ENCODE data around the gene IFI44L.
A peak's percentile ranks its signal among the peaks of the same experiment; 100 is the strongest.

IFI44L gene

DNA sequence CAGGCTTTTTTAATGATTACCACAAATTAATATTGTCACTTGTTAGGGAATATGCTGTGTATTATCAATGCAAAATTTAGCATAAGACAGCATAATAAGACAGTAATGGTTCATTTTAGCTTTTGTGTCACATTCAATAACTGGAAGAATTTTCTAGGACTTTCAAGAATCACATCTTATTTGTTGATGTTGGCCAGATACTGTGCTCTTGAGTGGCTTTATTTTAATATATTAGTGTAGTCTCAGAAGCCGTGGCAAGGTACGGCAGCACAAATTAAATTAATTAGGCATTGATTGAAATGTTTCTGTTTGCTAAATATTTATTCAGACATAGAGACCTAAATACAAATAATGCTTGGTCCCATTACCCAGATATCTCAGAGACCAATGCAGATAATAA is 10.4 kb downstream of the IFI44L start:
- no peak overlapping the region for H3K4me3 ChIP-seq (ENCODE audit: low read depth, low read length)

DNA sequence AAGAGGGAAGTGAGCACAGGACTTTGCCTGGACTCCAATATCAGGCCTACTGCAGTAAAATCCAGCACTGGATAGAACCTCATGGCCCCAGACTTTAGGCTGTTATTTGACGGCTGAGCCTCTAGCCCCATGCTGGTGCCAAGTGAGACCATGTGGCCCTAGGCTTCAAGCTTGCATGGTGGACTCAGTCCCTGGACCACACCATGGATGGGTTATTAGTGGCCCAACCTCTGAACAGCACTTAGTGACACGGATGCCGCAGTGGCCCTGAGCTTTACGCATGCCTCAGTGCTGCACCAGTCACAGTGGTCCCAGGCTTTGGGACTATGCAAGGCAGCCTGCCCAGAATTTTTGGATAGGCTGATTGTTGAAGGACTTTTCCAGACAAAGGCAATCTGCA is 13.0 kb downstream of the IFI44L start:
- no peak overlapping the region for H3K4me3 ChIP-seq (ENCODE audit: low read depth, low read length)
- no peak for DNase-seq (ENCODE audit: low read depth)

More for the DNA sequence above, 10.4 kb downstream of the IFI44L start:
- DNase-seq (ENCODE audit: low read depth), result no peak

DNA sequence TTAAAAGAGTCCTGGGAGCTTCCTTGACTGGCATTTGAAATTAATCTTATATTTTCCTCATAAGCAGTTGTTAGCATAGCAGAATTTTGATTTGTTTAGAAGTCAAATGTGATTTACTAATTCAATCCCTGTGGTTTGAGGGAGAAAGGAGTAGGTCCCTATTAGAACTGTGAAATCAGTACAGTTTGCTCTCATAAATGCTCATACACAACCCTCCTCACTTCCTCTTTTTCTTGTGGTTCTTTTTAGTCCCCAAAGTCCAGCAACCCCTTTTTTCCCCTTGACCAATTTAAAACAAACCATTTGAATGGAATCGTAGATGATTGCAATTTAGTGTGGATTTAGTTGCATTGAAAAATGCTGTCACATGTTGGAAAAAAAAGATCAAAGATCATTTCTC is 20.2 kb downstream of the IFI44L start:
- no peak overlapping the region for H3K4me3 ChIP-seq (ENCODE audit: low read depth, low read length)

DNA sequence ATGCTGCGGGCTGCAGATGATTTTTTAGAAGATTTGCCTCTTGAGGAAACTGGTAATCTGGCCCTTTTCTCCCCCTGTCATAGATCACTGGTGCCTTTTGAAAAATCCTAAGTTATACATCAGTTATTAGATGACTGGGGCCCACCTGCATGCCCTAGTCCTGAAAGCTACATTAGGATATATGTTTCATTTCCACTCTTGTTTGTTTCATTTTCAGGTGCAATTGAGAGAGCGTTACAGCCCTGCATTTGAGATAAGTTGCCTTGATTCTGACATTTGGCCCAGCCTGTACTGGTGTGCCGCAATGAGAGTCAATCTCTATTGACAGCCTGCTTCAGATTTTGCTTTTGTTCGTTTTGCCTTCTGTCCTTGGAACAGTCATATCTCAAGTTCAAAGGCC is 21.3 kb downstream of the IFI44L start:
- H3K4me3 ChIP-seq (ENCODE audit: low read depth, low read length), result no peak overlapping the region
- DNase-seq (ENCODE audit: low read depth), result no peak

More for the DNA sequence above, 20.2 kb downstream of the IFI44L start:
- DNase-seq (ENCODE audit: low read depth), result no peak

DNA sequence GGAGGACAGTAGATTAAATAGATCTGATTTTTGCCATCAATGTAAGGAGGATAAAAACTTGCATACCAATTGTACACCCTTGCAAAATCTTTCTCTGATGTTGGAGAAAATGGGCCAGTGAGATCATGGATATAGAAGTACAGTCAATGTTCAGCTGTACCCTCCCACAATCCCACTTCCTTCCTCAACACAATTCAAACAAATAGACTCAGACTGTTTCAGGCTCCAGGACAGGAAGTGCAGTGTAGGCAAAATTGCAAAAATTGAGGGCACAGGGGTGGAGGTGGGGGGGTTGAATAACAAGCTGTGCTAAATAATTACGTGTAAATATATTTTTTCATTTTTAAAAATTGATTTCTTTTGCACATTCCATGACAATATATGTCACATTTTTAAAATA is 25.5 kb downstream of the IFI44L start:
- no peak for DNase-seq (ENCODE audit: low read depth)
- no peak overlapping the region for H3K4me3 ChIP-seq (ENCODE audit: low read depth, low read length)

DNA sequence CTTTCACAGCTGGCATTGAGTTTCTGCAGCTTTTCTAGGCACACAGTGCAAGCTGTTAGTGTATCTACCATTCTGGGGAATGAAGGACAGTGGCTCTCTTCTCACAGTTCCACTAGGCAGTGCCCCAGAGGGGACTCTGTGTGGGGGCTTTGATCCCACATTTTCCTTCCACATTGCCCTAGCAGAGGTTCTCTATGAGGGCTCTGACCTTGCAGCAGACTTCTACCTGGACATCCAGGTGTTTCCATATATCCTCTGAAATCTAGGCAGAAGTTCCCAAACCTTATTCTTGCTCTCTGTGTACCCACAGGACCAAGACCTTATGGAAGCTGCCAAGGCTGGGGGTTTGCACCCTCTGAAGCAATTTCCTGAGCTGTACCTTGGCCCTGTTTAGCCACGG is 27.0 kb downstream of the IFI44L start:
- H3K4me3 ChIP-seq (ENCODE audit: low read depth, low read length), result no peak overlapping the region
- no peak for DNase-seq (ENCODE audit: low read depth)

DNA sequence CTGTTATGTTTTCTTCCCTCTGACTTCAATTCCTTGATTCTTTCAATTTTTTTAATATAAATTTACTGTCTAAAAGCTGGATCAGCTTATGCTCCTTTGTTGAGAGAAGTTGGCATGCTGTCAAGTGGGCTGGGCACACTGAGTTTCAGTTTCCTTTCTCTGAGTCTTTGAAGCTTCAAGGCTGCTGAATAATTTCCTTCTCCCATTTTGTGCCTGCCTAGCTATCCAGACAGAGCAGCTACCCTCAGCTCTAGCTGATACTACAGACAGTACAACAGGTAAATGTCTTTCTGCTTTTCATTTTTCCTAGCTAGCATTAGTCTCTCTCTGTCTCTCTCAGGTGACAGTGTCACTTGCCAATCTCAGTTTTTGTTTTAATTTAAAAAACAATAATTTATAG is 29.4 kb downstream of the IFI44L start, which contains the start of gene IFI44:
Gene IFI44, plus strand, starts transcription at position 204 of the 400 bp plus-strand sequence. CDS start 365 bp downstream, outside the sequence.
- peak; percentile 62 for DNase-seq (ENCODE audit: low read depth)
- peak within 1 kb of the TSS; percentile 36 for H3K4me3 ChIP-seq (ENCODE audit: low read depth, low read length)

DNA sequence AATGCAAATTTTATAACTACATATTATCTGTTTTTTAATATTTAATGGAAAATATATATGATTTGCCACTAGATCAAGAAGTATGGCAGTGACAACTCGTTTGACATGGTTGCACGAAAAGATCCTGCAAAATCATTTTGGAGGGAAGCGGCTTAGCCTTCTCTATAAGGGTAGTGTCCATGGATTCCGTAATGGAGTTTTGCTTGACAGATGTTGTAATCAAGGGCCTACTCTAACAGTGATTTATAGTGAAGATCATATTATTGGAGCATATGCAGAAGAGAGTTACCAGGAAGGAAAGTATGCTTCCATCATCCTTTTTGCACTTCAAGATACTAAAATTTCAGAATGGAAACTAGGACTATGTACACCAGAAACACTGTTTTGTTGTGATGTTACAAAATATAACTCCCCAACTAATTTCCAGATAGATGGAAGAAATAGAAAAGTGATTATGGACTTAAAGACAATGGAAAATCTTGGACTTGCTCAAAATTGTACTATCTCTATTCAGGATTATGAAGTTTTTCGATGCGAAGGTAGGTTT is 29.9 kb downstream of the IFI44L start:
- peak overlapping the region; percentile 36 for H3K4me3 ChIP-seq (ENCODE audit: low read depth, low read length)
- DNase-seq (ENCODE audit: low read depth), result no peak

DNA sequence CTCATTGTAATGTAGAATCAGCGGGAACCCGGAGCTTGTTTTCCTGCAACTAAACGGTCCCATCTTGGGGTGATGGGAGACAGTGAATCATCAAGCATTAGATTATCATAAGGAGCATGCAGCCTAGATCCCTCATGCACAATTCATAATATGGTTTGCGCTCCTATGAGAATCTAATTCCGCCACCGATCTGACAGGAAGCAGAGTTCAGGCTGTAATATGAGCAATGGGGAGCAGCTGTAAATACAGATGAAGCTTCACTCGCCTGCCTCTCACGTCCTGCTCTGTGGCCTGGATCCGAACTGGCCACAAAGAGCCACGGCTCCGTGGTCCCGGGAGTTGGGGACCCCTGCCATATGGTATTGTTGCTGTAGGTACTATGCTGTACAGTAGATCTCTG is 31.0 kb downstream of the IFI44L start:
- H3K4me3 ChIP-seq (ENCODE audit: low read depth, low read length), result peak overlapping the region; percentile 36
- peak; percentile 56 for DNase-seq (ENCODE audit: low read depth)

DNA sequence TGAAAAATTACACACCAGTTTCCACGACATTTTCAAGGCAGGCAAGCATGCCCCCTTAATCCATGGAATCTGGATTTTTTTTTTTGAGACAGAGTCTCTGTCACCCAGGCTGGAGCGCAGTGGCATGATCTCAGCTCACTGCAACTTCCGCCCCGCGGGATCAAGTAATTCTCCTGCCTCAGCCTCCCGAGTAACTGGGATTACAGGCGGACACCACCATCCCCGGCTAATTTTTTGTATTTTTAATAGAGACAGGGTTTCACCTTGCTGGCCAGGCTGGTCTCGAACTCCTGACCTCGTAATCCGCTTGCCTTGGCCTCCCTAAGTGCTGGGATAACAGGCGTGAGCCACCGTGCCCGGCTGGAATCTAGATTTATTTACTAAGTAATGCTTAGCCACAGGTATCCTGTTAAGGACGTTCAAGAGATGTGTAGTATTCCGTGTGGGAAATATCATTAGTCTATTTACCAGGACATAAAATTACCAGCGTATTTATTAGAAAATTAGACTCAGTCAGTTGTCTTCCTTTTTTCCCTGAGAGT is 31.8 kb downstream of the IFI44L start:
- H3K4me3 ChIP-seq (ENCODE audit: low read depth, low read length), result peak overlapping the region; percentile 36
- no peak for DNase-seq (ENCODE audit: low read depth)

DNA sequence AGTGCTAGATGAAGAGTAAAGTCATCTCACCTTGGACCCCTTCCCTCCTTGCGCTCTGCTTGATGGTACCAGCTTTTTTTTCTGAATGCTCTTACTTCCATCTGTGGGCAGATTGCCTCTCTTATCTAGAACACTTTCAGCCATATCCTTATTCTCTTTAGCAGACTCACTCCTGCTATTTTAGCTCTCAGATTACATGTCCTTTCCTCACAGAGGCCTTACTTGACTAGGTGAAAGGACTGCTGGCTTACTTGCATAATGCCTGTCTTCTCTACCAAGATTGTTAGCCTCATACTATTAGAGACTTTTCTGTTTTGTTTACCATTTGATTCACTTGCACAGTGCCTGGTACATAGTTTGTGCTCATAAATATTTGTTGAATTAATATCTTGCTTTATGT is 38.7 kb downstream of the IFI44L start:
- peak; percentile 15 for DNase-seq (ENCODE audit: low read depth)
- H3K4me3 ChIP-seq (ENCODE audit: low read depth, low read length), result no peak overlapping the region

DNA sequence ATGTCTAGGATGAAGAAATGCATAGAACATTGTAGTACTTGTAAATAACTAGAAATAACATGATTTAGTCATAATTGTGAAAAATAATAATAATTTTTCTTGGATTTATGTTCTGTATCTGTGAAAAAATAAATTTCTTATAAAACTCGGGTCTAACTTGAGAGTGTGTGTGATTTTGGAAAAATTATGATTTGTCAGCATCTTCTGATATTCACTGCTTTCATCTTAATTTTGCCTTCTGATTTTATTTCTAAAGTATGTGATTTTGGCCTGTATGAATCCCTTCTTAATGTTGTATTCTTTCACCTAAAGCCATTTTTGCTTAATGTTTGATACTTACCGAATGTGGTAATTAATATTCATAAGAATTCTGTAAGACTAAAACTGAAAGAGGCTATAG is 43.7 kb downstream of the IFI44L start:
- no peak overlapping the region for H3K4me3 ChIP-seq (ENCODE audit: low read depth, low read length)
- DNase-seq (ENCODE audit: low read depth), result no peak

DNA sequence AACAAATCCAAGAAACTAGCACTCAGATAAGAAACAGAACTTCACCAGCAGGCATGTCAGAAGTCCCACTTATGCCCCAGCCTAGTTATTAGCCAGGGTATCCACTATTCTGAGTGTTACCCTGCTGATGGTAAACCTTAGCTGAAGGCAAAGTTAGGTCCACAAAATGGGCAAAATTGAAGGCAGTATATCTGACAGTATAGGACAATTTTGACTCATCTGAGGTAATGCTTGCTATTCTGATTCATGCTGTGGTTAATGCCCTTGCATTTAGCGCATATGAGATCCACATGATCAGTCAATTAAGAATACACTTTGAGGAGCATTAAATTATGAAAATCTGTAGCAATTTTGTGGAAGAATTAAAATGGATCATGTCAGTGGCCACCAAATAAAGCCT is 44.5 kb downstream of the IFI44L start:
- DNase-seq (ENCODE audit: low read depth), result no peak
- no peak overlapping the region for H3K4me3 ChIP-seq (ENCODE audit: low read depth, low read length)

DNA sequence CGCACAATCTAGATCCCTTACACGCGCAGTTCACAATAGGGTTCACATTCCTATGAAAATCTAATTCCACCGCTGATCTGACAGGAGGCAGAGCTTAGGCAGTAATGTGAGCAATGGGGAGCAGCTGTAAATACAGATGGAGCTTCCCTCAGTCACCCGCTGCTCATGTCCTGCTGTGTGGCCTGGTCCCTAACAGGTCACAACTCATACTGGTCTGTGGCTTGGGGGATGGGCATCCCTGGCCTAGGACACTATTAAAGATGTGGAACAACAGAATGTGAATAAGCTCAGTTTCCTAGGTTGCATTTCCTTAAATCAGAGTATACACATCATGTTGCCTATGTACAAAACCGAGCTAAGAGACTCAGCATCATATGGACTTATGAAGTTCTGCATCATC is 45.6 kb downstream of the IFI44L start:
- no peak for DNase-seq (ENCODE audit: low read depth)
- no peak overlapping the region for H3K4me3 ChIP-seq (ENCODE audit: low read depth, low read length)

DNA sequence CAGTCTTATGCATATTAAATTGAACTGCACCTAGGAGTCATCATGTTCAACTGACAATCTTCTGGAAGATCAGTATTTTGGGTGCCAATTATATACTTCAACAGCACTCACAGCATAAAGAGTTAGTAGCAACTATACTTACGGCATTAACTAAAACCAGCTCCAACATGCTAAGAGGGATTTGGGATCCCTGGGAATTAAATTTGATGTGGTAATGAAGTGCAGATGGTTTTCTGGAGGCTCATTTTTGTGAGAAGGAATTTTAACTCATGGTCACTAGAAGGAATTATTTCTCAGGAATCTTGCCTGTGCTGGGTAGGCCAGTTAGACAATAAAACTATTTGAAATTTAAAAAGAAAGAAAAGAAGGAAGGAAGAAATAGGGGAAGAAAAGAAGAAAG is 47.7 kb downstream of the IFI44L start:
- DNase-seq (ENCODE audit: low read depth), result no peak
- H3K4me3 ChIP-seq (ENCODE audit: low read depth, low read length), result no peak overlapping the region

DNA sequence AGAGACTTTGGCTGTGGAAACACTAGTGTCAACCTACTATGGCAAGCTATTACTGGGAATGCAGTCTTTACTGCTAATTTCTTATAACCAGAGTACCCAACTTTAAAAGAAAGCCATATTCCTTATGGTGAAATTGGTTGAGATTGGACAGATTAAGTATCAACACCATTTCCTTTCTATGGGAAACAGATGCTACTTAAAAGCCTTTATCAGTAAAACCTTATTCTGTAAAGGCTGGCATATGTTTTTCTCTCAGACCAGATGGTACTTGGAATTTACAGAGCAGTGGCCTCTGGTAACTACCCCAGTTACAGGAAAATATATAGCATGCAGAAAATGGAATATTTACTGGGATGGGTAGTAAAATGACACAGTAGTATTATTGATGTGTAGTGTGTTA is 48.2 kb downstream of the IFI44L start:
- no peak for DNase-seq (ENCODE audit: low read depth)
- H3K4me3 ChIP-seq (ENCODE audit: low read depth, low read length), result no peak overlapping the region

DNA sequence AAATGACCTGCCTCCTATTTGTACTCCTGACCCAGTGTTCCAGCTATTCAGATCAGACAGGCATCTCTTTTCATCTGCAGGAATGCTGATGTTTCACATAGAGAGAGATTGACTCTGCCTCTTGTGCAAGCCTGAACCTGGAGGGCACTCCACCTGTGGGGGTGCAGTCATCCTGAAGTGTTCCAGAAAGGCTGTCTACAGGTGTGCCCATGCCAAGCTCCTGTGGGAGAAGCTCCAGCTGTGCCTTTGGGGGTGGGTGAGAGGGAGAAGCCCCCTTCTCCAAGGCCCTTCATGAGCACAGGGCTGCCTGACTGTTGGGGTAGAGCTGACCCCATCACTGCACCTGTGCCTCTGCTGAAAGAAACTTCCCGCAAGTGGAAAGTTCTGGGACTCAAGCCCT is 52.2 kb downstream of the IFI44L start:
- no peak for DNase-seq (ENCODE audit: low read depth)
- H3K4me3 ChIP-seq (ENCODE audit: low read depth, low read length), result no peak overlapping the region

DNA sequence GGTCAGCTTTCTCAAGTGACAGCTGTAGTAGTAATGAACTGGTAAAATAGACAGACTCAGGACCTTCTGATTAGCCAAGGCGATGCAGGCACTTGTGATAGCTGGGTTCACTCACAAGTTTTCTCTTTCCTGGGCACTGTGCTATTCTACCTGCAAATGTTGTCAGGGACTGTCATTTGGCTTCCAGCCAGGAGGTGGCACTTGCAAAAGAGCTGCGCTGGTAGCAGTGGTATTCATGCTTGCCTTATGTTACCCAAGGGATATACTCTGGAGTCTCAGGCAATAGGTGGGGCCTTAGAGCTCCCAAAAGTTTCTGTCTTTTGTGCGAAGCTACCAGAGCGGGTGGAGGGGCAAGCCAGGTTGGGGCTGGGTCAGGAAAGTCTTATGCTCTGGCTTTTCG is 52.9 kb downstream of the IFI44L start:
- no peak overlapping the region for H3K4me3 ChIP-seq (ENCODE audit: low read depth, low read length)
- no peak for DNase-seq (ENCODE audit: low read depth)

DNA sequence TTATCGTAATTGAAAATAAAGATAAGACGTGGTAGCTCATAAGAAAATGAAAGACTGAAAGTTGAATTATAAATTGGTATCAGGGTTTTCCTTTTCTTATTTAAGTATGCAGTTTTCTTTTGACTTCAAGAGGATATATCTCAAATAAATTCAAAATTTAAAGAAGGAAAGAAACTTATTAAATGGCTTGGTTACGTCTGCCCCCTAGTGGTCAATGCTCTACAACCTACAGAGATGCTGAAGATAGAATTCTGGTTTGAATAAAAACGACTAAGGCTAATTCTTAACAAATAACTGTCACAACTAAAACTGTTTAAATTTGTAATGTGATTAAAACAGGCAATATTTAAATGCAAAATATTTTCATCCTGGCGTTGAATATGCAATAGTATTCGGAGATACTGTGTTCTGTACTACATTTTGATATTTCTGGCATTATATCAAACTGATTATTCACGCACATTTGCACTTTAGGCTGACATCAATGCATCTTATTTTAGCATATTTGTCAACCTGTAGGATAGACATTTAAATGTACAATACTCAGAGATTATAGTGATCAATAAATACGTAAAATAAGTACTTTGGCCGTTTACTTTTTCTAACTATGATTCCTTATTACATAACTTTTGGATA is 56.2 kb downstream of the IFI44L start:
- no peak overlapping the region for H3K4me3 ChIP-seq (ENCODE audit: low read depth, low read length)
- DNase-seq (ENCODE audit: low read depth), result peak; percentile 22

DNA sequence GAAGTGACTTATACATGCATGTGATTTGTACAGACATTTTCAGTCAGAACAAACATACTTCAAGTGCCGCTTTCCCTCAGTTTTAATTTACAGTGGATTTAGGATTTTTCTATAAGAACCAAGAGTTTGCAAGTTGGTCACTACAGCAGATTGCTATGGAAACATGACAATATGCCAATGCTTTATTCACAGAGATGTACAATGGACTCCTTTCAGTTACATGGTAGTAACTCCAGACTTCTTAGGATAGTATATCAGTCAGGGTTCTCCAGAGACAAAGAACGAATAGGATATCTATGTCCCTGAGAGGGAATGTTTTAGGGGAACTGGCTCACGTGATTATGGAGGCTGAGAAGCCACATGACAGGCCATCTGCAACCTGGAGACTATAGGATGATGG is 56.7 kb downstream of the IFI44L start:
- no peak overlapping the region for H3K4me3 ChIP-seq (ENCODE audit: low read depth, low read length)
- DNase-seq (ENCODE audit: low read depth), result no peak

DNA sequence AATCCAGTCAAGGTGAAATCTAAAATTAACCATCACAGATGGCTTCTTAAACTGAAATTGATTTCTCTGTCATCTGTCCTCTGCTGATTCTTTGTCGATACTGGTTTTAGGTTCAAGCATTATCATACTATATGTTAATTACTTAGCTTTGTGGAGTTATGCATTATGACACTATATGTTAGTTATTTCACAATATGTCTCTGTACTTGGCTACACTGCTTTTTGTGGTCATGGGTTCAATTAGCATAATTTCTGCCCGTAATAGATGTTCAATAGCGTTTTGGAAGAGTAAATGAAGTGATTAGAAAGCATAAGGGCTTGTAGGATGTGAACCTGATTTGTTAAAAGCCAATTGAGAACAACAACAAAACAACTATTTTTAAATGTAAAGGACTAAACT is 57.5 kb downstream of the IFI44L start:
- H3K4me3 ChIP-seq (ENCODE audit: low read depth, low read length), result no peak overlapping the region
- DNase-seq (ENCODE audit: low read depth), result no peak

Measured in skeletal muscle cell (primary cell).